A673 (cell line): Measurements from ENCODE around the gene ARHGAP22. TPM values are rescaled to one million over a fixed set of nuclear protein-coding genes. Genes with fewer than 3 reads are reported as not detected.

ENCODE experiments used
- BruUV-seq: library from RNA; stranded (reverse); fragments of 400-500 nt; replicated peaks from 2 replicates; lab custom pipeline; 2021; lab: Mats Ljungman, UMichigan
- CTCF ChIA-PET: fragments of 300-600 bp; sonication (Branson Sonifier 250); formaldehyde crosslinking; loops from one replicate; lab custom pipeline; 2022; ENCODE audit warnings: antibody characterized with exemption; lab: Charles Lee
- POLR2A ChIA-PET: fragments of 300-600 bp; sonication (Branson Sonifier 250); formaldehyde crosslinking; loops from one replicate; lab custom pipeline; 2022; ENCODE audit warnings: antibody characterized with exemption; ENCODE audit not compliant: low non-redundant PET; lab: Charles Lee
- DNase-seq: peaks from one replicate; pipeline ENCODE4 v3.0.0-alpha.2; 2015; ENCODE audit warnings: low spot score
- H3K27ac ChIP-seq: fragments of 200-600 bp; sonication (generic); 2 replicates; pipeline ENCODE4 v1.5.1; 2016; ENCODE audit warnings: mixed run types, low read depth, mild to moderate bottlenecking, mixed read lengths, antibody characterized with exemption, low read length; ENCODE audit not compliant: poor library complexity, severe bottlenecking
- H3K27me3 ChIP-seq: fragments of 200-600 bp; sonication (generic); replicated peaks from 2 replicates; pipeline ENCODE4 v1.6.1; 2017; ENCODE audit warnings: mixed run types, low read depth, mild to moderate bottlenecking, mixed read lengths, antibody characterized with exemption, low read length; ENCODE audit not compliant: insufficient read depth, poor library complexity
- H3K36me3 ChIP-seq: fragments of 200-600 bp; sonication (generic); 2 replicates; pipeline ENCODE4 v1.6.1; 2016; ENCODE audit warnings: mixed run types, mild to moderate bottlenecking, mixed read lengths, antibody characterized with exemption, low read length; ENCODE audit not compliant: insufficient read depth, poor library complexity, severe bottlenecking
- H3K4me1 ChIP-seq: fragments of 200-600 bp; sonication (generic); 2 replicates; pipeline ENCODE4 v1.6.1; 2017; ENCODE audit warnings: mixed run types, mild to moderate bottlenecking, mixed read lengths, antibody characterized with exemption, low read length; ENCODE audit not compliant: insufficient read depth, poor library complexity, severe bottlenecking
- H3K4me3 ChIP-seq: fragments of 200-600 bp; sonication (generic); 2 replicates; pipeline ENCODE4 v1.5.1; 2016; ENCODE audit warnings: low read depth, mixed run types, mild to moderate bottlenecking, mixed read lengths, low read length; ENCODE audit not compliant: poor library complexity, severe bottlenecking
- H3K9me3 ChIP-seq: fragments of 200-600 bp; sonication (generic); 2 replicates; pipeline ENCODE4 v1.6.1; 2016; ENCODE audit warnings: mixed run types, low read depth, mild to moderate bottlenecking, mixed read lengths, antibody characterized with exemption, low read length; ENCODE audit not compliant: poor library complexity, severe bottlenecking
- CTCF ChIP-seq: fragments of 300-800, 200-600 bp; sonication (generic); conservative IDR thresholded peaks from 2 replicates; pipeline ENCODE4 v1.5.1; 2017; ENCODE audit warnings: low read depth, mild to moderate bottlenecking, antibody characterized with exemption, low read length, moderate library complexity, mixed read lengths
- EZH2 ChIP-seq: fragments of 200-600 bp; sonication (generic); IDR thresholded peaks from 2 replicates; pipeline ENCODE4 v1.6.1; 2017; ENCODE audit warnings: borderline replicate concordance, low read depth, mild to moderate bottlenecking, mixed read lengths, antibody characterized with exemption, low read length; ENCODE audit not compliant: poor library complexity, severe bottlenecking
- intact Hi-C: fragments of 100-400 bp; cut with micrococcal nuclease; formaldehyde crosslinking; loops from one replicate; pipeline ENCODE4 v1.10.0; 2022; ENCODE audit not compliant: unreplicated experiment
- total RNA-seq: library from RNA; stranded (reverse); gene quantifications from 2 replicates; pipeline ENCODE4 v1.2.3, GENCODE V29; 2021

ARHGAP22 gene
- total RNA-seq, 1 experiment from 2014 or later, result 0.47 TPM

GRCh38 chr10:48531486-48531885, 73.4 kb downstream of the ARHGAP22 start:
- CTCF ChIA-PET, result interaction anchor here (0.6 kb wide), 1 partner anchor 12 kb away, joined by 6 read pairs; no protein-coding TSS in a partner anchor
- Histone ChIP-seq H3K27me3 (peaks cover 5% of the 10 kb centered on the region), H3K4me1 (no peaks in the 10 kb centered on the region), H3K4me3 (no peak overlapping the region), H3K36me3 (no peaks in the 10 kb centered on the region), H3K9me3 (no peaks in the 10 kb centered on the region), H3K27ac (no peak overlapping the region)
- POLR2A ChIA-PET, result no interaction called here
- no peak for DNase-seq
- BruUV-seq, result no TSS peak
- no peak for TF ChIP-seq EZH2
- TF ChIP-seq CTCF, result no peak
- intact Hi-C loops, result no loop called here

- no peak for DNase-seq
- intact Hi-C loops, result no loop called here
- H3K27me3 ChIP-seq, result peaks cover 27% of the 10 kb centered on the region
- H3K4me1 ChIP-seq, result peaks cover 3% of the 10 kb centered on the region
- no peaks in the 10 kb centered on the region for H3K36me3 ChIP-seq
- BruUV-seq, result no TSS peak
- no peak overlapping the region for H3K4me3 ChIP-seq
- H3K9me3 ChIP-seq, result no peaks in the 10 kb centered on the region
- TF ChIP-seq CTCF (no peak), EZH2 (no peak)
- H3K27ac ChIP-seq, result no peak overlapping the region
- CTCF ChIA-PET, result no interaction called here
- POLR2A ChIA-PET, result no interaction called here
Measured at GRCh38 chr10:48529331-48529730, 75.5 kb downstream of the ARHGAP22 start.

GRCh38 chr10:48527756-48528155, 77.1 kb downstream of the ARHGAP22 start:
- Histone ChIP-seq H3K4me1 (peaks cover 3% of the 10 kb centered on the region), H3K36me3 (no peaks in the 10 kb centered on the region), H3K9me3 (no peaks in the 10 kb centered on the region), H3K27ac (no peak overlapping the region), H3K4me3 (no peak overlapping the region), H3K27me3 (peaks cover 40% of the 10 kb centered on the region)
- no peak for DNase-seq
- TF ChIP-seq CTCF (no peak), EZH2 (no peak)
- no TSS peak for BruUV-seq
- POLR2A ChIA-PET, result interaction anchor here (0.5 kb wide), 1 partner anchor 1249 kb away, joined by 4 read pairs; no protein-coding TSS in a partner anchor
- intact Hi-C loops, result no loop called here
- CTCF ChIA-PET, result no interaction called here
